ENCODE data around the gene SNCG.
"Not testable (repeated sequence)": the region's sequence is repeated elsewhere in the genome, so short reads cannot be mapped to it uniquely, and the experiment has no call there.

The SNCG gene

DNA sequence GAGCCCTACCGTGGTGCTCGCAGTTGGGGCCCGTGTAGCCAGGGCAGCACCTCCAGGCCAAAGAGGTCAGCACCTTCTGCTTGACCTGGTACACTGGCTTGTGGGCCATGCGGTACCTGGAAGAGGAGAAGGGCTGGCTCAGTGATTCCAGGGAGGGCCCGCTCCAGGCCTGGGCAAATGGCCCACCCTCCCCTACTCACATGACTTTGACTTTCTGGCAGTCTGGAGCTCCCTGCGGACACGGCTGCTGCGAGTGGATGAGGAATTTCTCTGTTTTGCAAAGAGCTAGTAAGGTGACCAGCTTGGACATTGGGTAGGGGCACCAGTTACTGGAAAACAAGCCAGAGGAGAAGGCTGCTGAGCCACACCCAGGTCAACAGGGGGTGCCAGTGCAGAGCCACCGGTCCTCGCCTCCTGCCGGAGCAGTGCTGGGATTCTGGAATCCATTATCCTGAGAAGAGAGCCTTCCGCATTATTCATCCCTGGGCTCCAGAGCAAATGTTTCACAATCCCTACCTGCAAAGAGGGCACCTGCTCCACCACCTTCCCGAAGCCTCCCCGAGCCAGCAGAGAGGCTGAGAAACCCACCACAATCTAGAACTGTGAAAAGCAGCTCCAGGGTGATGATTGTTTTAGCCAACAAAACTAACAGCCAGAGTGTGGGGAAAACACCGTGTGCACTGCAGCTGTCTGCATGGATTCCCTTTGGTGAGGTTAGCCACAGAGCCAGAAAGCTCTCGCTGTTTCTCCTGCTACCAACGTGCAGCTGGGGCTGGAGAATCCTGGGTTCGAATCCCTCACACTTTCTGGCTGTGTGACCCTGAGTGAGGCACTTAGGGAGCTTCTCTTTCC is 12.8 kb upstream of the SNCG start:
- no peak for DNase-seq (ENCODE audit: low read depth)

GRCh38 chr10:86946213-86947155 is 11.9 kb upstream of the SNCG start:
- DNase-seq (ENCODE audit: low read depth): no peak

DNA sequence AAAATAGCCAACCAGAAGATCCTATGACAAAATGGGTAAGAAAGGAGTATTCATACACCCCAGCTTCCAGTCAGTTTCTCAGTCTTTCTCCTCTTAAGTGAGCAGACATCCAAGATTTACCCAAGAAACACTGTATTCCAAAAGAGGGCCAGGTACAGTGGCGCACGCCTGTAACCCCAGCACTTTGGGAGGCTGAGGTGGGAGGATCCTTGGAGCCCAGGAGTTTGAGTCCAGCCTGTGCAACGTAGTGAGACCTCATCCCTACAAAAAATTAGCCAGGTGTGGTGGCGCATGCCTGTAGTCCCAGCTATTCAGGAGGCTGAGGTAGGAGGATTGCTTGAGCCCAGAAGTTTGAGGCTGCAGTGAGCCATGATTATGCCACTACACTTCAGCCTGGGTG is 10.6 kb upstream of the SNCG start:
- DNase-seq (ENCODE audit: low read depth): not testable (repeated sequence)

DNA sequence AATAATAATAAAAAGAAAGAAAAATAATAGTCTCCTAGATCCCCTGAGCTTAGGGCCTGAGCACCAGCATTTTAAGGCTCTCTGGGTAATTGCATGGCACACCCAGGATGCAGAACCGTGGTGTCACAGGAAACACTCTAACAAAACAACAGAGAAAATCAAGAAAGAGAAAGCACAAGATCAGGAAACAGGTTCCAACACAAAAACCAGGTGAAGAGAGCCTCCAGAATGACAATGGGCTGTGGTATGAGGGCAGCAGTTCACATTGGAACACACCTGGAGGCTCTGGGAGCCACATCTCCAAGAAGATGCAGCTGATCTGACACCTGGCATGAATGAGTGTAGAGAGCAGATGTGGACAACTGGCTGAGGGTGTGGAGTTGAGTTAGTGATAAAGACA is 8.1 kb upstream of the SNCG start:
- DNase-seq (ENCODE audit: low read depth): no peak

DNA sequence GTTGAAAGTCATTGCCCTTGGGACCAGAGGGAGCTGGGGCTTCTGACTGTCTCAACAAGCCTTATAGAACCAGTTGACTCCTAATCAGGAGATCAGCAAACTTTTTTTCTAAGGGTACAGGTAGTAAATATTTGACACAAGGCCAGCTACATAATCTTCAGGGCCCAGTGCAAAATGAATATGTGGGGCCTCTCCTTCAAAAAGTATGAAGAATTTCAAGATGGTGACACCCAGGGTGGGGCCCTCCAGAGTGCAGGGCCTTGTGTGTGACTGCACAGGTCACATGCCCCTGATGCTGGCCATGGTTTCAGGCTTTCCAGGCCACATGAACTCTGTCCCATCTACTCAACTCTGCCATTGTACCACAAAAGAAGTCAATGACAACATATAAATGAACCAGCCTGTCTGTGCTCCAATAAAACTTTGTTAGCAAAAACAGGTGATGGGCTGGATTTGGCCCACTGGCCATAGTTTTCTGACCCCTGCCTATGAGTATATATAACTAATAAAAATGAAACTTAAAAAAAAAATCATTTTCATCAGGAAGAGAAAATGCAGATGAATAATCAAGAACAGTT is 7.1 kb upstream of the SNCG start:
- no peak for DNase-seq (ENCODE audit: low read depth)

DNA sequence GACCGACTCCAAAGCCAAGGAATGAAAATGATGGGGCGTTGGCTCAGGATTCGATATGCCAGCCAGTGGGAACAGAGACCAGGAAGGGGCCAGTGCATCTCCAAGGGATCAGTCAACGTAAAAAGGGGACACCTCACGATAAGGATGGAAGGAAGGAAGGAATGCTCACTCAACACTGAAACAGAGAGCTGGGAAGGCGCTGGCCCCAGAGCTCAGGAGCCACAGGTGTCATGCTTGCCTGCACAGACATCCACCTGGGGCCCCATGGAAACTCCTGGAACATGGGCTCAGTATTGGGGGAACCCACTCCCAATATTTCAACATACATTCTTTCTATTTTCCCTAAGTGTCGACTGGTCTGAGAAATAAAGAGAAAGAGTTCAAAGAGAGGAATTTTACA is 6.3 kb upstream of the SNCG start:
- no peak for DNase-seq (ENCODE audit: low read depth)

- DNase-seq (ENCODE audit: low read depth): not testable (repeated sequence)
These were observed 5.7 kb upstream of the SNCG start for GRCh38 chr10:86952697-86953096.

GRCh38 chr10:86953747-86954680 is 4.4 kb upstream of the SNCG start:
- DNase-seq (ENCODE audit: low read depth): no peak

DNA sequence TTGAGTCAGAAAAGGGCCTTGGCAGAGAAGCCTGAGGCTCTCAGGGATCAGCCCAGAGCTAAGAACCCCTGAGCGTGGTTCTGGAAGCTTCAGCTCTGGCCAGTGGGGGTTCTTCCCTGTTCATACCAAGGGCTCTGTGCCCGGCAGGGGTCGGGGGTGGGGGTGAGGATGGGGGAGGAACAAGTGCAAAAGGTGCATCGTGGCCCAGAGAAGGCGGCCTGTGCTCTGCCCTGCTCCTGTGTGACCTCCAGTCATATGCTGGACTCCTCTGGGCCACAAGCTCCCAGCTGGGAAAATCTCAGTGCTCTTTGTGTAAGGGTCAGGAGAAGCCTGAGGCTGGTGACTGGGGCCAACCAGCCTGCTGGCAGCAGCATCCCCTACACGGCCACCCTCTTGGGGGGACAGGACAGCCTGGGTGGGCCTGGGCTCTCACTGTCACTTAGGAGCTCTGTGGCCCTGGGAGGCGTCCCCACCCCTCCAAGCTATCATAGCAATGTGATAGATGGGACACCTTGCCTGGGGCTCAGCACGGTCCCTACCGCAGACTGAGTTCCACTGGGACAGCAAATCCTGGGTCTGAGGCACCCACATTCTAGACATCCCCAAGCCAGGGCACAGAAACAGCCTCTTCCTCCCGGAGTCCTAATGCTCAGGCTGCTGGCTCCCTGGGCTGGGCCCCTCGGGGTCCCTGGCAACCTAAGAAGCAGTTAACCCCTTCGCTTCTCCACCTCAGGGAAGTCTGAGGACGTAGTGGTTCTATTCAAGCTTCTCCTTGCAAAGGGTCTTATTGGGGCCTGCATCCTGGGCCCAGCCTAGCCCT is 3.5 kb upstream of the SNCG start:
- no peak for DNase-seq (ENCODE audit: low read depth)

DNA sequence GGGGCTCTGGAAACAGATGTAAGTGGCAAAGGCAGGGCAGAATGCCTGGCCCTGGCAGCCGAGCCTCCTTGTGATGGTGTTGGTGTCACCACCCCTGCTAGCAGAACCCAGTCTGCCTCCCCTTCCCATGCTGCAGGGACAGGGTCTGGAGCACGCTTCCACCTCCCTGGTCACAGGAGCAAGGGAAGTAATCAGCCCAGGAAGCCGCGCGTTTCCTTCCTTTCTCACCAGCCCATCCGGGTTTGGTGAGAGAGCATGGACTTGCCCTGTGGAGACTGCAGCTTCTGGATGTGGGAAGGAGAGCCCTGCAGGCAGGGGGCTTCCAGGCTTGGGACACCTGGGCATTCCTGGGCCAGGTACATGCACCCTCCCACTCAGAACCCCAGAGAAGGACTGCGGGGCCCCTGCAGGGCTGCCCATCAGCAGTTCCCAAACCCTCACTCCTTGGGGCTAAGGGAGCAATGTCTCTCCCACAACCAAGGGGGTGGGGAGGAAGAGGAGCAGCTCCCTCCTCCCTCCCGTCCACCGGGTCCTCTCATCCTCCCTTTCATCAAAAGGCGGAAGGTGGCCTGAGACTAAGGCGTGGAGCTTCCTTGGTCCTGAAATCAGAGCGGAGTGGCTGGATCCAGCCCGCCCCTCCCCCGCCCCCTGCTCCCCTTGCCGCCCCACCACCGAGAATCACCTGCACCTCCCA is 2.8 kb upstream of the SNCG start:
- no peak for DNase-seq (ENCODE audit: low read depth)

DNA sequence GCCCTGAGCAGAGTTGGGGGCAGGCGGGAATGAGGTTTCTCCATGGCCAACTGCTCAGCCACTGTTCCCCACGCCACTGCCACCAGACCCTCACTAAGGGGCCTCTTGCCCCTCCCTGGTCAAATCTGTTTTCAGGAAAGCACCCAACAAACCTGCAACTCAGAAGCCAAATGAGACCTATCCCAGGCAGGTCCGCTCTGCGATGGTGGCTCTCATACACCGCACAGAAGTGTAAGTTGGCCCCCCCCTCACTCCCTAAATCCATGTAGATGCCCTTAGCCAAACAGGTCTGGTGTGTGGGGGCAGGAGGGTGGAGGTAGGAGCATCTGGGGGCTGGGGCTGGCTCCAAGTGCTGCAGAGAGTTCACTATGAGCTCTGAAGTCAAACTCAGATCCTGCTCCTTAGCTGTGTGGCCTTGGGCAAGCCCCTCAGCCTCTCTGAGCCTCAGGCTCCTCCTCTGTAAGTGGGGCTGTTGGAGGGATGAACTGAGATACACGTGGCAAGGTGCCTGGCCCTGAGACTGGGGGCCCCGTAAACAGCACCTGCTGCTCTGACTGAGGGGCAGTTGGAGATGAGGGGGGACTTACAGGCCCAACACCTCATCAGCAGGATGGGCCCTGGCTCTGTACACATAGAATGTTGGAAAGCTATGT is 2.1 kb upstream of the SNCG start:
- DNase-seq (ENCODE audit: low read depth): no peak

- DNase-seq (ENCODE audit: low read depth): no peak
These were observed 1.5 kb upstream of the SNCG start for GRCh38 chr10:86956848-86957448.

DNA sequence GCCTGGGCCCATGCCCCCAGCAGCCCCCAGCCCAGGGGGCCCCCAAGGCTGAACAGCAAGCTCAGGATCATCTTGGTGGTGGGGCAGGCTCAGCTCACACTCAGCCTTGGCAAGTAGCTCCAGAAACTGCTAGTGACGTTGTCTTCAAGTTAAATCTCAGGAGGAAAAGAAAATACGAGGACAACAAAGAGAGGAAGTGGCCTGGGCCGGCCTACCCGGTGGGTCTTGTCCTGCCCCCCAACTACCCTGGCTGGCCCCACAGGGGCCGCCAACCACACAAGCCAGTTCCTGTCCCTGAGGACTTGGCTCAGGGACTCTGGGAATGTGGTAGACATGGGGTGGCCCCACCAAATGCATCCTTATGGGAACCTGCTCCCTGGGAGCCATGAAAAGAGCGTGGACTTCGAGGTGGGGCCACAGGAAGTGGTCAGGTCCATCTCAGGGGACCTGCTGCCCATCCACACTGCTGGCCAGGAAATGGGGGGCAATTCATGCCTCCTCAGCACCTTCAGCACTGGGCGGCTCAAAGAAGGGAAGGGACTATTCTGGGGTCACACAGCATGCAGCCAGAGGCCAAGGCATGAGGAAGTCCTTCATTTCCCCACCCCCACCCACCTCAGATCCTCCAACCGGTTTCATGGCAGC is 806 bp upstream of the SNCG start, which contains the start of gene MMRN2:
Gene MMRN2, minus strand, starts transcription at position 145 of the 645 bp plus-strand sequence. Its CDS starts 74 bp downstream, at position 71.
- DNase-seq (ENCODE audit: low read depth): no peak

DNA sequence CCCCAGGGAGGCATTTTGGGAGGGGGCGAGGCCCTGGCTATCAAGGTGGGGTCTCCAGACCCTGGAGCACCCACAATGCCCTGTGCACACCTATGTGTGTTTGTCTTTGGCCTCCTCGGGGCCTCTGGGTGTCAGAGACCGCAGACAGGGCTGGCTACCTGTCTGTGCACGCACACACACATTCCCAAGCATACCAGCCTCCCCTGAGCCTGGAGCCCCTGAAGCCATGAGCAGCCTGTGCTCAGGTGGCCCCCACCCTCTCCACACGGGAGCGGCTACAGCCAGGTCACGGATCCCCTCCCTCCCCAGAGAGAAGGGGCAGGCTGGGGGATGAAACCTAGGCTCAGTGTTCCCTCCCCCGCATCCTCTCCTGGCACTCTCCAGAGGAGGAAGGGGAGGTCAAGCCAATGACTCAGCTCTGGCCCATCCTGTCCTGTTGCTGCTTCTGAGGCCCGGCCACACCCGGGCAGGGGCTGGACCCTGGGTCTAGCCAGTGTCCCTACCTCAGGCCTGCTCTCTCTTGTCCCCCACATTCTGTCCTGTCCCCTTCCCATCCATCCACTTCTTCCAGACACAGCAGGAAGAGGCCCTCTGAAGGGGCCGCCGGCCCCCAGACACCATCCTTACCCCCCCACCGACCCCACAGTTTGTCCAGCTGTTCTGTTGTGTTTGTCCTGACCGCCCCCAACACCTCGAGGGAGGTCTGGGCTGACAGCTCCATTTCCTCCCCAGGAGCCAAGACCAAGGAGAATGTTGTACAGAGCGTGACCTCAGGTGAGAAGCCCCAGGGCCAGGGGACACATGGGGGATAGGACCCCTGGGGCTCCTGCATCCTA is 720 bp downstream of the SNCG start:
- DNase-seq (ENCODE audit: low read depth): no peak

- DNase-seq (ENCODE audit: low read depth): no peak
These were observed 1.3 kb downstream of the SNCG start for GRCh38 chr10:86959737-86960002.

GRCh38 chr10:86960003-86960862 is 1.8 kb downstream of the SNCG start:
- DNase-seq (ENCODE audit: low read depth): no peak

Data from activated T-helper 1 cell treated with Interleukin-2 at 50 U/mL for 16 hours (primary cell).